AG04449 (cell line): ENCODE measurements around the gene SIT1.

Experiments used
- CTCF ChIA-PET: fragments of 350-600 bp; formaldehyde crosslinking; extraction: SDS; loops from one replicate; lab custom pipeline; 2021; ENCODE audit warnings: antibody characterized with exemption; lab: Yijun Ruan, JAX
- POLR2A ChIA-PET: fragments of 400-600, 350-600 bp; formaldehyde crosslinking; extraction: SDS; loops from one replicate; lab custom pipeline; 2020; ENCODE audit warnings: antibody characterized with exemption, inconsistent platforms; lab: Yijun Ruan, JAX
- DNase-seq: peaks from one replicate; pipeline ENCODE4 v3.0.0-alpha.2; 2010; ENCODE audit warnings: low read depth, low spot score
- H3K4me3 ChIP-seq: 2 replicates; pipeline ENCODE4 v1.5.1; 2011; ENCODE audit warnings: low read depth, mild to moderate bottlenecking, control low read depth, low read length
- TF ChIP-seq, protein P1 (sequence below): IDR thresholded peaks from one replicate; pipeline ENCODE4 v1.5.1; 2011; ENCODE audit warnings: mild to moderate bottlenecking, moderate library complexity, low read length, control low read depth, inconsistent platforms; ENCODE audit not compliant: insufficient read depth; ENCODE audit errors: missing control alignments

The SIT1 gene

GRCh38 chr9:35695943-35696401, 45.2 kb upstream of the SIT1 start:
- ChIA-PET CTCF (interaction anchor here (0.6 to 34.3 kb wide), 13 partner anchors 9 to 186 kb away, joined by 3 to 816 read pairs (median 10); partner anchors contain the start of genes ARHGEF39, CCDC107, CREB3 and GBA2), POLR2A (interaction anchor here (0.6 to 15.8 kb wide), 10 partner anchors 7 to 51 kb away, joined by 3 to 325 read pairs (median 5); partner anchors contain the start of genes CREB3 and TLN1)
- H3K4me3 ChIP-seq = no peak overlapping the region
- DNase-seq = no peak
- TF ChIP-seq, protein P1, sequence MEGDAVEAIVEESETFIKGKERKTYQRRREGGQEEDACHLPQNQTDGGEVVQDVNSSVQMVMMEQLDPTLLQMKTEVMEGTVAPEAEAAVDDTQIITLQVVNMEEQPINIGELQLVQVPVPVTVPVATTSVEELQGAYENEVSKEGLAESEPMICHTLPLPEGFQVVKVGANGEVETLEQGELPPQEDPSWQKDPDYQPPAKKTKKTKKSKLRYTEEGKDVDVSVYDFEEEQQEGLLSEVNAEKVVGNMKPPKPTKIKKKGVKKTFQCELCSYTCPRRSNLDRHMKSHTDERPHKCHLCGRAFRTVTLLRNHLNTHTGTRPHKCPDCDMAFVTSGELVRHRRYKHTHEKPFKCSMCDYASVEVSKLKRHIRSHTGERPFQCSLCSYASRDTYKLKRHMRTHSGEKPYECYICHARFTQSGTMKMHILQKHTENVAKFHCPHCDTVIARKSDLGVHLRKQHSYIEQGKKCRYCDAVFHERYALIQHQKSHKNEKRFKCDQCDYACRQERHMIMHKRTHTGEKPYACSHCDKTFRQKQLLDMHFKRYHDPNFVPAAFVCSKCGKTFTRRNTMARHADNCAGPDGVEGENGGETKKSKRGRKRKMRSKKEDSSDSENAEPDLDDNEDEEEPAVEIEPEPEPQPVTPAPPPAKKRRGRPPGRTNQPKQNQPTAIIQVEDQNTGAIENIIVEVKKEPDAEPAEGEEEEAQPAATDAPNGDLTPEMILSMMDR = no peak

DNA sequence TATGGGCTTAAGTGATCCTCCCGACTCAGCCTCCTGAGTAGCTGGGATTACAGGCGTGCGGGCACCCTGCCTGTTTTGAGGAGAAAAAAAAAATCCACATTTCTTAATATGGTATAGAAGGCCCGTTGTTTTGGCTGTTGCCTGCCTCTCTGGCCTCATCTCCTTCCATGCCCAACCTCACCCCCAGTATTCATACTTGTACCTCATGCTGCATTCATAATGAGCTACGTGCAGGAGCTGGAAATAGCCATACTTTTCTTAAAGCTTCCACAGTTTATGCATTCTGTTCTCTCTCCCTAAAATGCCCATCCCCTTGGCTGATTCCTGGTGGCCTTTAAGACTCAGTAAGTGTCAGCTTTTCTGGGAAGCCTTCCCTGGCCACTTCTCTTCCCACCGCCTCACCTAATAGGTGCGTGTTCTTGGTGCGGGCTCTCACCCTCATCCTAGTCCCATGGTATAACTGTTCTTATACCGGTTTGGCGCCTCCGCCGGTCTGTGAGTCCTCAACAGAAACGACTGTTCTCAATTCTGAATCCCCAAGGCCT, 41.1 kb upstream of the SIT1 start:
- POLR2A ChIA-PET = interaction anchor here (0.5 to 15.8 kb wide), 9 partner anchors 8 to 37 kb away, joined by 3 to 325 read pairs (median 9); partner anchors contain the start of genes ARHGEF39, CCDC107, CREB3 and RMRP
- H3K4me3 ChIP-seq = no peak overlapping the region; the same call in 1 of the 2 replicates
- CTCF ChIA-PET = interaction anchor here (0.9 to 34.3 kb wide), 5 partner anchors 9 to 180 kb away, joined by 3 to 816 read pairs (median 9); partner anchors contain the start of genes CCDC107, CREB3, RMRP and TLN1
- TF ChIP-seq, protein P1 = no peak
- DNase-seq = no peak

DNA sequence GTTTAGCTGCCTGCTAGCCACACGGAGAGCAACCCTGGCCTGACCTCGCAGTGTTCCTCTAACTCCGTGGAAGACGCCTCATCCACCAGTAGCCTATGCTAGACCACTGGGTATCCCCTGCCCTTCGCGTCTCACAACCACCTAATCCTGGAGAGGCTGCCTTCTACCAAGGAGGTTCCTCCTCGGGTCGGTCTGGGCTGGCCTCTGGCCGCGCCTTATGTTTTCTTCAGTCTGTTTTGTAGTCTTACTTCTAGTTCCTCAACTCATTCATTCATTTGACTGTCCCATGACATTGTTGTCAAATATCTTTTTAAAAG, 40.6 kb upstream of the SIT1 start:
- TF ChIP-seq, protein P1 = no peak
- DNase-seq = no peak
- peak overlapping the region; percentile 97 for H3K4me3 ChIP-seq
- POLR2A ChIA-PET = interaction anchor here (1.2 to 15.8 kb wide), 9 partner anchors 8 to 37 kb away, joined by 3 to 325 read pairs (median 9); partner anchors contain the start of genes ARHGEF39, CCDC107, CREB3 and RMRP
- CTCF ChIA-PET = interaction anchor here (0.9 to 34.3 kb wide), 5 partner anchors 10 to 179 kb away, joined by 3 to 816 read pairs (median 9); partner anchors contain the start of genes CCDC107, CREB3, RMRP and TLN1

DNA sequence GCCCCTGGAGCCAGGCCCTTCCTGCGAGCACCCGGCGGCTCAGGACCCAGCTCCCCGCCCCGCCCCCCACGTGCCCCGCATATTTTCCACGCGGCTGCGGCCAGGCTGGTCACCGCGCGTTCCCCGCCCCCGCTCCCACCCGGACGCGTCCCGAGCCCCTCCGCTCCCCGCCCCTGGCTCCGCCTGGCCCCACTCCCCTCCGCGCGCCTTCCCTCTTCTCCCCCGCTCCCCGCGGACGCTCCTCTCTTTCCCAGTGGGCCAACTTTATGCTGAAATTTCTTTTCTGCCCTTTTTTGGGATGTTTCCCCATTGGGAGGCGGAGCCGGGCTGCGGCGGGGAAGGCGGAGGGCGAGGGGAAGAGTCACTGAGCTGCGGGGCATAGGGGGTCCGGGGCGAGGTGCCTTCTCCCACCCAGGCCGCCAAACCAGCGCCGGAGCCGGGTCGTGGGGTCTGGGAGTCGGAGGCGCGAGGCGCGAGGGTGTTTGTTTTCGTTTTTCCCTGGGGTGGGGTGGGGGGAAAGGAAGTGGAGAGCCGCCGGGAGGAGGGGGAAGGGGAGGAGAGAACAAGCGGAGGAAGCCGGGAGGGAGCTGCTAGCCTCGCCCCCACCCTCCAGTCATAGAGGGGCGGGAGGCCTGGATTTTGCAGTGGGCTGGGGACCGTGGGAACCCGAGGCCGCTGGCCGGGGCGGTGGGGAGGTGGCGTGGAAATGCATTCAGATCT, 40.0 kb upstream of the SIT1 start:
- POLR2A ChIA-PET = interaction anchor here (0.8 to 15.8 kb wide), 16 partner anchors 8 to 50 kb away, joined by 3 to 325 read pairs (median 6); partner anchors contain the start of genes ARHGEF39, CCDC107, CREB3 and RMRP
- TF ChIP-seq, protein P1 = no peak
- CTCF ChIA-PET = interaction anchor here (0.9 to 34.3 kb wide), 5 partner anchors 10 to 179 kb away, joined by 3 to 816 read pairs (median 9); partner anchors contain the start of genes ARHGEF39, CCDC107, CREB3 and RMRP
- DNase-seq = no peak
- H3K4me3 ChIP-seq = peak overlapping the region; percentile 97

DNA sequence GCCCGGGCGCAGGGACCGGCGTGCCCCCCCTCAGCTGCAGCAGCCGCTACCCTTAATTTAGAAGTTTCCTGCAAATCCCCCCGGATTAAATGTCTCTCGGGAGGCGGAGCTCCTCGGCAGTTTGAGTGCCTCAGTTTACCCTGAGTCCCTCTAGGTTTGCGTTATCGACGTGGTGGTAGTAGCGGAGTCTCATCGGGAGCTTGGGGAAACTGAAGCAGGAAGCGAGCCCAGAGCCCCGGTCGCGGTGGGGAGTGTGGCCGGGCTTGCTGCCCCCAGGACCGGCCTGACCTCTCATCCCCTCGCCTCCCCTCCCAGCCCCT, 39.5 kb upstream of the SIT1 start:
- peak overlapping the region; percentile 97 for H3K4me3 ChIP-seq
- ChIA-PET POLR2A (interaction anchor here (0.8 to 15.8 kb wide), 15 partner anchors 8 to 204 kb away, joined by 3 to 325 read pairs (median 6); partner anchors contain the start of genes ARHGEF39, CCDC107, CREB3 and RMRP), CTCF (interaction anchor here (0.8 to 34.3 kb wide), 4 partner anchors 26 to 32 kb away, joined by 3 to 816 read pairs (median 16); partner anchors contain the start of genes ARHGEF39, CCDC107, CREB3 and RMRP)
- TF ChIP-seq, protein P1 = no peak
- no peak for DNase-seq
